OCI-LY7 (cell line): ENCODE results near the gene TMEM168. TPM values are rescaled to one million over a fixed set of nuclear protein-coding genes. Genes with fewer than 3 reads are reported as not detected.

Experiments used
- BruUV-seq: library from RNA; stranded (reverse); fragments of 400-500 nt; replicated peaks from 2 replicates; lab custom pipeline; 2021; lab: Mats Ljungman, UMichigan
- CTCF ChIA-PET: fragments of 300-600 bp; sonication (Branson Sonifier 250); formaldehyde crosslinking; loops from one replicate; lab custom pipeline; 2022; ENCODE audit warnings: antibody characterized with exemption; ENCODE audit not compliant: unreplicated experiment; lab: Charles Lee
- POLR2A ChIA-PET: fragments of 300-600 bp; sonication (Branson Sonifier 250); formaldehyde crosslinking; loops from one replicate; lab custom pipeline; 2022; ENCODE audit warnings: antibody characterized with exemption; lab: Charles Lee
- DNase-seq: peaks from one replicate; pipeline ENCODE4 v3.0.0-alpha.2; 2015; ENCODE audit warnings: low spot score
- H2AFZ ChIP-seq: fragments of 200-600 bp; sonication (generic), shearing (Covaris generic); 2 replicates; pipeline ENCODE4 v1.6.1; 2014; ENCODE audit warnings: mild to moderate bottlenecking, antibody characterized with exemption, low read length, moderate library complexity
- H3K27ac ChIP-seq: fragments of 200-600 bp; sonication (generic); 2 replicates; pipeline ENCODE4 v1.5.1; 2014; ENCODE audit warnings: mixed run types, low read depth, mild to moderate bottlenecking, moderate library complexity, low read length, inconsistent platforms; ENCODE audit not compliant: poor library complexity, severe bottlenecking
- H3K36me3 ChIP-seq: fragments of 200-600 bp; sonication (generic); 2 replicates; pipeline ENCODE4 v1.6.1; 2014; ENCODE audit warnings: mild to moderate bottlenecking, antibody characterized with exemption, low read length, moderate library complexity, mixed read lengths; ENCODE audit not compliant: insufficient read depth
- H3K4me1 ChIP-seq: fragments of 200-600 bp; sonication (generic); 2 replicates; pipeline ENCODE4 v1.5.1; 2014; ENCODE audit warnings: mild to moderate bottlenecking, low read length; ENCODE audit not compliant: insufficient read depth, poor library complexity, severe bottlenecking
- H3K4me2 ChIP-seq: fragments of 200-600 bp; sonication (generic); 2 replicates; pipeline ENCODE4 v1.6.1; 2014; ENCODE audit warnings: mild to moderate bottlenecking, low read length
- H3K4me3 ChIP-seq: fragments of 200-600 bp; sonication (generic); 2 replicates; pipeline ENCODE4 v1.5.1; 2014; ENCODE audit warnings: mild to moderate bottlenecking, low read depth, low read length; ENCODE audit not compliant: poor library complexity, severe bottlenecking
- H3K79me2 ChIP-seq: fragments of 200-600 bp; sonication (generic); 2 replicates; pipeline ENCODE4 v1.6.1; 2016; ENCODE audit warnings: low read depth, mild to moderate bottlenecking, low read length, moderate library complexity, mixed read lengths; ENCODE audit not compliant: insufficient read depth
- H3K9me2 ChIP-seq: fragments of 200-600 bp; sonication (generic); 2 replicates; pipeline ENCODE4 v1.6.1; 2016; ENCODE audit warnings: mild to moderate bottlenecking, low read length, mixed read lengths; ENCODE audit not compliant: insufficient read depth
- H3K9me3 ChIP-seq: fragments of 200-600 bp; sonication (generic); 2 replicates; pipeline ENCODE4 v1.6.1; 2014; ENCODE audit warnings: mild to moderate bottlenecking, mixed run types, low read length, mixed read lengths
- H4K20me1 ChIP-seq: fragments of 200-600 bp; sonication (generic); 2 replicates; pipeline ENCODE4 v1.6.1; 2014; ENCODE audit warnings: mild to moderate bottlenecking, antibody characterized with exemption, low read length, moderate library complexity, mixed read lengths; ENCODE audit not compliant: insufficient read depth
- EZH2phosphoT487 ChIP-seq: fragments of 200-600 bp; sonication (generic); IDR thresholded peaks from 2 replicates; pipeline ENCODE4 v1.6.1; 2018; ENCODE audit warnings: low read depth, borderline replicate concordance, mild to moderate bottlenecking, mixed run types, antibody characterized with exemption, low read length, moderate library complexity, mixed read lengths
- intact Hi-C: fragments of 100-400 bp; cut with micrococcal nuclease; formaldehyde crosslinking; loops from one replicate; pipeline ENCODE4 v1.10.0; 2022; ENCODE audit not compliant: unreplicated experiment
- total RNA-seq, 2 experiments: library from RNA; depleted of rRNA in 1 of 2; stranded (reverse); fragments of >200 nt in 1 of 2; shearing (Covaris generic) in 1 of 2; gene quantifications; 2 replicates each; pipeline ENCODE4 v1.2.3, GENCODE V29; 2014 to 2022
- TF ChIP-seq, protein P1 (sequence below): fragments of 200-600 bp; sonication (generic); conservative IDR thresholded peaks from 2 replicates; pipeline ENCODE4 v1.5.1; 2014; ENCODE audit warnings: mild to moderate bottlenecking, antibody characterized with exemption, low read length, moderate library complexity, mixed read lengths

Gene TMEM168
- total RNA-seq, 2 experiments from 2014 or later, result 3.5 to 9.2 TPM

DNA sequence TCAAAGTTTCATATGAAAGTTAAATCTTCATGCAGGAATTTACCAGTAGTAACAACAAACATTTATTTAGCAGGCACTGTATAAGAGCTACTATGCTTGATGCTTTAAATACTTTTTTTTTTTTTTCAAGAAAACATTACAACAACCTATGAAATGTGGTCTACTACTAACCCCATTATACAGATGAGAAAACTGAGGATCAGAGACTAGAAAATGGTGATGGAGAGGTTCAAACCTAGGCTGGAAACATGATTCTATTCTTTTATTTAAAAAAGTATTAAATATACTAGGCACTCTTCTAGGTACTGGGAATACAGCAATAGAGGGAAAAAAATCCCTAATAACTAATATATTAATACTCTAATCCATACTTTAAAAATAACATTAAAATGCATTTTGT, 40.6 kb upstream of the TMEM168 start:
- Histone ChIP-seq H3K9me2 (no peaks in the 10 kb centered on the region), H4K20me1 (no peaks in the 10 kb centered on the region), H3K27ac (no peak overlapping the region), H3K4me3 (no peak overlapping the region), H3K36me3 (peaks cover 26% of the 10 kb centered on the region), H3K9me3 (peaks cover 17% of the 10 kb centered on the region; the same call in 1 of the 2 replicates), H3K79me2 (no peaks in the 10 kb centered on the region), H2AFZ (no peak overlapping the region), H3K4me2 (no peak overlapping the region), H3K4me1 (no peaks in the 10 kb centered on the region)
- intact Hi-C loops, result no loop called here
- no peak for DNase-seq
- no TSS peak for BruUV-seq
- CTCF ChIA-PET, result no interaction called here
- POLR2A ChIA-PET, result interaction anchor here (0.6 to 1.0 kb wide), 3 partner anchors 15 to 154 kb away, joined by 3 to 4 read pairs (median 4); no protein-coding TSS in a partner anchor
- TF ChIP-seq, protein P1, sequence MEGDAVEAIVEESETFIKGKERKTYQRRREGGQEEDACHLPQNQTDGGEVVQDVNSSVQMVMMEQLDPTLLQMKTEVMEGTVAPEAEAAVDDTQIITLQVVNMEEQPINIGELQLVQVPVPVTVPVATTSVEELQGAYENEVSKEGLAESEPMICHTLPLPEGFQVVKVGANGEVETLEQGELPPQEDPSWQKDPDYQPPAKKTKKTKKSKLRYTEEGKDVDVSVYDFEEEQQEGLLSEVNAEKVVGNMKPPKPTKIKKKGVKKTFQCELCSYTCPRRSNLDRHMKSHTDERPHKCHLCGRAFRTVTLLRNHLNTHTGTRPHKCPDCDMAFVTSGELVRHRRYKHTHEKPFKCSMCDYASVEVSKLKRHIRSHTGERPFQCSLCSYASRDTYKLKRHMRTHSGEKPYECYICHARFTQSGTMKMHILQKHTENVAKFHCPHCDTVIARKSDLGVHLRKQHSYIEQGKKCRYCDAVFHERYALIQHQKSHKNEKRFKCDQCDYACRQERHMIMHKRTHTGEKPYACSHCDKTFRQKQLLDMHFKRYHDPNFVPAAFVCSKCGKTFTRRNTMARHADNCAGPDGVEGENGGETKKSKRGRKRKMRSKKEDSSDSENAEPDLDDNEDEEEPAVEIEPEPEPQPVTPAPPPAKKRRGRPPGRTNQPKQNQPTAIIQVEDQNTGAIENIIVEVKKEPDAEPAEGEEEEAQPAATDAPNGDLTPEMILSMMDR, result no peak
- no peak for TF ChIP-seq EZH2phosphoT487

DNA sequence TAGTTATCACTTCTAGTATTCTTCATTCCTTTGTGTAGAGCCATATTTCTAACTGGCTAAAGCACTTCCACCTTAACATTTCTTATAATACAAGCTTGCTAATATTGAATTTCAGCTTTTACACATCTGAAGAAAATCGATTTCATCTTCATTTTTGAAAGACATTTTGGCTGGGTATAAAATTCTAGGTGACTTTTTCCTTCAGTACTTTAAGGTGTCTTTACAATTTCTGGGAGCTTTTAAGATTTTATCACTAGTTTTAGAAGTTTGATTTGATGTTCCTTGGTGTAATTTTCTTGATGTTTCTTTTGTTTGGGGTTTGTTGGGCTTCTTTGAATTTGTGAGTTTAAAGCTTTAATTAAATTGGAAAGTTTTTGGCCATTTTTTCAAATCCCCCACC, 38.5 kb upstream of the TMEM168 start:
- POLR2A ChIA-PET, result interaction anchor here (0.7 to 1.4 kb wide), 3 partner anchors 11 to 1022 kb away, joined by 3 to 10 read pairs (median 4); no protein-coding TSS in a partner anchor
- H3K4me3 ChIP-seq, result no peak overlapping the region
- no TSS peak for BruUV-seq
- TF ChIP-seq EZH2phosphoT487, result no peak
- TF ChIP-seq, protein P1, result no peak
- no peak overlapping the region for H3K27ac ChIP-seq
- H3K36me3 ChIP-seq, result peaks cover 26% of the 10 kb centered on the region
- intact Hi-C loops, result no loop called here
- H3K4me2 ChIP-seq, result no peak overlapping the region
- H3K9me3 ChIP-seq, result peaks cover 17% of the 10 kb centered on the region; the same call in 1 of the 2 replicates
- CTCF ChIA-PET, result no interaction called here
- H3K4me1 ChIP-seq, result no peaks in the 10 kb centered on the region
- H3K79me2 ChIP-seq, result no peaks in the 10 kb centered on the region
- no peak for DNase-seq
- H3K9me2 ChIP-seq, result no peaks in the 10 kb centered on the region
- no peaks in the 10 kb centered on the region for H4K20me1 ChIP-seq
- no peak overlapping the region for H2AFZ ChIP-seq

DNA sequence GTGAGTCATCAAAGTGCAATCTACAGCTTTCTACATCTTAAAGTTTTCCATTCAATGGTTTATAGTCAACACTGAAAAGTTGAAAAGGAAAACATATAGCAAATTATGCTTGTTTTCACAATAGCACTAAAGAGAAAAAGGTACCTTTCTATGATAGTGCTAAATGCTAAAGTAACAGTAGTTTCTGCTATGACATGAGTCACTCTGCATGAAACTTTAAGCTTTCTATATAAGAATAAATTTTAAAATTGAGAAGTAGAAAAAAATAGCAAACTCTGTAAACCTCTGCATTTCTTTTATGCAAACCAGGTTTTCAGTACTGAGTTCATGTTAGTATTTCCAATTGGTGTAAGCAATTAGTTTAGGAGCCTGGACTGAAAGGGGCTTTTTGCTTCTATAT, 31.2 kb upstream of the TMEM168 start:
- H3K9me3 ChIP-seq, result no peaks in the 10 kb centered on the region
- no peak overlapping the region for H2AFZ ChIP-seq
- ChIA-PET CTCF (no interaction called here), POLR2A (interaction anchor here (1.1 kb wide), 1 partner anchor 9 kb away, joined by 3 read pairs; no protein-coding TSS in a partner anchor)
- no peaks in the 10 kb centered on the region for H3K79me2 ChIP-seq
- DNase-seq, result no peak
- H3K4me3 ChIP-seq, result no peak overlapping the region
- no TSS peak for BruUV-seq
- intact Hi-C loops, result no loop called here
- H4K20me1 ChIP-seq, result no peaks in the 10 kb centered on the region
- no peak overlapping the region for H3K27ac ChIP-seq
- H3K36me3 ChIP-seq, result no peaks in the 10 kb centered on the region
- no peak overlapping the region for H3K4me2 ChIP-seq
- no peaks in the 10 kb centered on the region for H3K4me1 ChIP-seq
- H3K9me2 ChIP-seq, result no peaks in the 10 kb centered on the region
- no peak for TF ChIP-seq EZH2phosphoT487
- TF ChIP-seq, protein P1, result no peak
